OCI-LY1 (cell line): ENCODE measurements around the gene COBL.

Experiments used
- H2AFZ ChIP-seq: fragments of 200-600 bp; sonication (generic), shearing (Covaris generic); 2 replicates; pipeline ENCODE4 v1.6.0; 2014; ENCODE audit warnings: antibody characterized with exemption, mild to moderate bottlenecking, low read length
- H3F3A ChIP-seq: fragments of 200-600 bp; sonication (generic), shearing (Covaris generic); 2 replicates; pipeline ENCODE4 v1.6.0; 2014; ENCODE audit warnings: mild to moderate bottlenecking, antibody characterized with exemption, low read length, moderate library complexity; ENCODE audit not compliant: insufficient read depth
- H3K27ac ChIP-seq: fragments of 200-600 bp; sonication (generic); 2 replicates; pipeline ENCODE4 v1.5.1; 2014; ENCODE audit warnings: low read length, mixed run types, mild to moderate bottlenecking, low read depth; ENCODE audit not compliant: poor library complexity, severe bottlenecking
- H3K27me3 ChIP-seq: fragments of 200-600 bp; sonication (generic); 2 replicates; pipeline ENCODE4 v1.6.0; 2014; ENCODE audit warnings: antibody characterized with exemption, mild to moderate bottlenecking, low read length, moderate library complexity; ENCODE audit not compliant: insufficient read depth
- H3K36me3 ChIP-seq: fragments of 200-600 bp; sonication (generic); 2 replicates; pipeline ENCODE4 v1.6.1; 2014; ENCODE audit warnings: mild to moderate bottlenecking, antibody characterized with exemption, low read length, moderate library complexity, mixed read lengths; ENCODE audit not compliant: insufficient read depth
- H3K4me1 ChIP-seq: fragments of 200-600 bp; sonication (generic); 2 replicates; pipeline ENCODE4 v1.5.1; 2014; ENCODE audit warnings: mild to moderate bottlenecking, low read length, moderate library complexity; ENCODE audit not compliant: insufficient read depth, severe bottlenecking
- H3K4me2 ChIP-seq: fragments of 200-600 bp; sonication (generic), shearing (Covaris generic); 2 replicates; pipeline ENCODE4 v1.6.1; 2014; ENCODE audit warnings: low read length
- H3K4me3 ChIP-seq: fragments of 200-600 bp; sonication (generic); 2 replicates; pipeline ENCODE4 v1.5.1; 2014; ENCODE audit warnings: low read length, low read depth, mild to moderate bottlenecking, mixed read lengths; ENCODE audit not compliant: poor library complexity, severe bottlenecking
- H3K79me2 ChIP-seq: fragments of 200-600 bp; shearing (Covaris generic); 2 replicates; pipeline ENCODE4 v1.6.1; 2016; ENCODE audit warnings: mixed run types, low read length, mixed read lengths; ENCODE audit not compliant: insufficient read depth
- H3K9ac ChIP-seq: fragments of 200-600 bp; sonication (generic), shearing (Covaris generic); 2 replicates; pipeline ENCODE4 v1.6.1; 2014; ENCODE audit warnings: mild to moderate bottlenecking, low read length, mixed read lengths
- H3K9me2 ChIP-seq: fragments of 200-600 bp; sonication (generic), shearing (Covaris generic); 2 replicates; pipeline ENCODE4 v1.6.1; 2014; ENCODE audit warnings: low read depth, mild to moderate bottlenecking, low read length, mixed read lengths
- H3K9me3 ChIP-seq: fragments of 200-600 bp; shearing (Covaris generic); 2 replicates; pipeline ENCODE4 v1.6.1; 2014; ENCODE audit warnings: low read length, mixed read lengths
- H4K20me1 ChIP-seq: fragments of 200-600 bp; sonication (generic), shearing (Covaris generic); 2 replicates; pipeline ENCODE4 v1.6.0; 2016; ENCODE audit warnings: mild to moderate bottlenecking, low read length; ENCODE audit not compliant: insufficient read depth
- EZH2 ChIP-seq: fragments of 200-600 bp; sonication (generic), shearing (Covaris generic); IDR thresholded peaks from 2 replicates; pipeline ENCODE4 v1.8.0; 2017; ENCODE audit warnings: borderline replicate concordance, mixed run types, mild to moderate bottlenecking, antibody characterized with exemption, low read length, moderate library complexity, mixed read lengths
- TF ChIP-seq, protein P1 (sequence below): fragments of 200-600 bp; sonication (generic), shearing (Covaris generic); IDR thresholded peaks from 2 replicates; pipeline ENCODE4 v1.5.1; 2017; ENCODE audit warnings: mild to moderate bottlenecking, antibody characterized with exemption, low read length, moderate library complexity, mixed read lengths

The COBL gene

DNA sequence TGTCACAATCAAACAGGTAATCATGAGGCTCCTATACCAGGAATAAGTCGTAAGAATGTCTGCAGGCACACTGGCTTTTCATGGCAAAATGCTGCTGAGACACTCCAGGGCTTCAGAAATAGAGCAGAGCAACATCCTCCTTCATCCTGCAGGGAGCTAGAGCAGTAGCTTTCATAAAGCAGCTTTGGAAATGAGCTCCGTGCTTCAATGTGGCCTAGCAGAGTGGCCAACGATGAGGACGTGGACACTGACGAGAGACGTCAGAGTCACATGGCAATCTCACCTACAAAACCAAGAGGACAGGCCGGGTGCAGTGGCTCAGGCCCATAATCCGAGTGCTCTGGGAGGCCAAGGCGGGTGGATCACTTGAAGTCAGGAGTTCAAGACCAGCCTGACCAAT, 9.8 kb downstream of the COBL start:
- Histone ChIP-seq H3K4me1 (no peaks in the 10 kb centered on the region), H3K9me3 (no peaks in the 10 kb centered on the region), H3K4me3 (no peak overlapping the region), H3K27me3 (no peaks in the 10 kb centered on the region; the same call in 1 of the 2 replicates), H3K36me3 (no peaks in the 10 kb centered on the region), H3K9ac (no peak overlapping the region), H3K79me2 (no peaks in the 10 kb centered on the region), H3K9me2 (no peaks in the 10 kb centered on the region), H3K4me2 (no peak overlapping the region), H2AFZ (no peak overlapping the region), H3K27ac (no peak overlapping the region), H3F3A (no peaks in the 10 kb centered on the region), H4K20me1 (no peaks in the 10 kb centered on the region)
- TF ChIP-seq EZH2: no peak
- TF ChIP-seq, protein P1, sequence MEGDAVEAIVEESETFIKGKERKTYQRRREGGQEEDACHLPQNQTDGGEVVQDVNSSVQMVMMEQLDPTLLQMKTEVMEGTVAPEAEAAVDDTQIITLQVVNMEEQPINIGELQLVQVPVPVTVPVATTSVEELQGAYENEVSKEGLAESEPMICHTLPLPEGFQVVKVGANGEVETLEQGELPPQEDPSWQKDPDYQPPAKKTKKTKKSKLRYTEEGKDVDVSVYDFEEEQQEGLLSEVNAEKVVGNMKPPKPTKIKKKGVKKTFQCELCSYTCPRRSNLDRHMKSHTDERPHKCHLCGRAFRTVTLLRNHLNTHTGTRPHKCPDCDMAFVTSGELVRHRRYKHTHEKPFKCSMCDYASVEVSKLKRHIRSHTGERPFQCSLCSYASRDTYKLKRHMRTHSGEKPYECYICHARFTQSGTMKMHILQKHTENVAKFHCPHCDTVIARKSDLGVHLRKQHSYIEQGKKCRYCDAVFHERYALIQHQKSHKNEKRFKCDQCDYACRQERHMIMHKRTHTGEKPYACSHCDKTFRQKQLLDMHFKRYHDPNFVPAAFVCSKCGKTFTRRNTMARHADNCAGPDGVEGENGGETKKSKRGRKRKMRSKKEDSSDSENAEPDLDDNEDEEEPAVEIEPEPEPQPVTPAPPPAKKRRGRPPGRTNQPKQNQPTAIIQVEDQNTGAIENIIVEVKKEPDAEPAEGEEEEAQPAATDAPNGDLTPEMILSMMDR: no peak

DNA sequence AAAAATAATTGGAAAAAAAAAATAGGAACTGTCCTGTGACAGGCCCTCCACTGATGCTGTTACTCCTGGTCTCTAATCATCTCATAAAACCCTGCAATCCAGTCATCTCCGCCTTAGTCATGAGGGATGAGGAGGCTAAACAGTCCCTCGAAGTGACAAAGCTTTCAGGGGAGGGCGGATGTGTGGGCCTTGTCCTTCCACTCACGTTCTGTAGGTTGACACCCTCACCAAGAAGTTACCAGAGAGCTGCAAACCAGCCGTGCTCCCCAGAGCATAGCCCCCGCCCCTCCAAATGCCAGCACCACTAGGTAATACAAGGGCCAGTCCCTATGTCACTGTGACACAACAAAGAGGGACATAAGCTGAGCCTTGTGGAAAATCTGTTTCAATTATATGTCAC, 11.9 kb downstream of the COBL start:
- no peaks in the 10 kb centered on the region for H3K9me2 ChIP-seq
- H3K36me3 ChIP-seq: no peaks in the 10 kb centered on the region
- TF ChIP-seq, protein P1: no peak
- no peak for TF ChIP-seq EZH2
- H3K27me3 ChIP-seq: no peaks in the 10 kb centered on the region; the same call in 1 of the 2 replicates
- no peaks in the 10 kb centered on the region for H3F3A ChIP-seq
- no peaks in the 10 kb centered on the region for H3K79me2 ChIP-seq
- no peak overlapping the region for H3K9ac ChIP-seq
- no peaks in the 10 kb centered on the region for H4K20me1 ChIP-seq
- H2AFZ ChIP-seq: no peak overlapping the region
- H3K9me3 ChIP-seq: no peaks in the 10 kb centered on the region
- no peaks in the 10 kb centered on the region for H3K4me1 ChIP-seq
- H3K4me3 ChIP-seq: no peak overlapping the region
- H3K4me2 ChIP-seq: no peak overlapping the region
- no peak overlapping the region for H3K27ac ChIP-seq

DNA sequence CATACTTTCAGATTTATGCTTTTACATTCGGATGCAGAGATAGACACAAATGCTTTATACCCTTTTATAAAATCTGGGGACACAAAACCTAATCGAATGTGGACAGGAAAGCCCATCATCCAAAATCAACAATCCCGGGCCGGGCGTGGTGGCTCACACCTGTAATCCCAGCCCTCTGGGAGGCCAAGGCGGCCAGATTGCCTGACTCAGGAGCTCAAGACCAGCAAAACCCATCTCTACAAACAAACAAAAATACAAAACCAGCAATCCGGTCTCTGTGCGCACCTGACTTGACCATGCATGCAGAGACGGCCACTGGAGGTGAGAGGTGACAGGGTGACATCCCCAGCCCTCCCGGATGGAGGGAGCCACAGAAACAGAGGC, 13.5 kb downstream of the COBL start:
- no peaks in the 10 kb centered on the region for H3F3A ChIP-seq
- no peak overlapping the region for H3K4me2 ChIP-seq
- H2AFZ ChIP-seq: no peak overlapping the region
- peaks cover 4% of the 10 kb centered on the region; the same call in 1 of the 2 replicates for H3K27me3 ChIP-seq
- no peaks in the 10 kb centered on the region for H3K79me2 ChIP-seq
- H3K9me3 ChIP-seq: no peaks in the 10 kb centered on the region
- H3K4me1 ChIP-seq: no peaks in the 10 kb centered on the region
- no peak overlapping the region for H3K4me3 ChIP-seq
- H3K9ac ChIP-seq: no peak overlapping the region
- no peak overlapping the region for H3K27ac ChIP-seq
- TF ChIP-seq, protein P1: no peak
- TF ChIP-seq EZH2: no peak
- no peaks in the 10 kb centered on the region for H3K36me3 ChIP-seq
- no peaks in the 10 kb centered on the region for H4K20me1 ChIP-seq
- H3K9me2 ChIP-seq: no peaks in the 10 kb centered on the region
